GM21367 (cell line): ENCODE measurements around the gene MRRF.
"Not testable (repeated sequence)": the region's sequence is repeated elsewhere in the genome, so short reads cannot be mapped to it uniquely, and the experiment has no call there.

Experiments
- ATAC-seq: cut with Tn5 transposase; IDR thresholded peaks from one replicate; pipeline ENCODE4 v1.9.1; 2021; ENCODE audit not compliant: unreplicated experiment

The MRRF gene

DNA sequence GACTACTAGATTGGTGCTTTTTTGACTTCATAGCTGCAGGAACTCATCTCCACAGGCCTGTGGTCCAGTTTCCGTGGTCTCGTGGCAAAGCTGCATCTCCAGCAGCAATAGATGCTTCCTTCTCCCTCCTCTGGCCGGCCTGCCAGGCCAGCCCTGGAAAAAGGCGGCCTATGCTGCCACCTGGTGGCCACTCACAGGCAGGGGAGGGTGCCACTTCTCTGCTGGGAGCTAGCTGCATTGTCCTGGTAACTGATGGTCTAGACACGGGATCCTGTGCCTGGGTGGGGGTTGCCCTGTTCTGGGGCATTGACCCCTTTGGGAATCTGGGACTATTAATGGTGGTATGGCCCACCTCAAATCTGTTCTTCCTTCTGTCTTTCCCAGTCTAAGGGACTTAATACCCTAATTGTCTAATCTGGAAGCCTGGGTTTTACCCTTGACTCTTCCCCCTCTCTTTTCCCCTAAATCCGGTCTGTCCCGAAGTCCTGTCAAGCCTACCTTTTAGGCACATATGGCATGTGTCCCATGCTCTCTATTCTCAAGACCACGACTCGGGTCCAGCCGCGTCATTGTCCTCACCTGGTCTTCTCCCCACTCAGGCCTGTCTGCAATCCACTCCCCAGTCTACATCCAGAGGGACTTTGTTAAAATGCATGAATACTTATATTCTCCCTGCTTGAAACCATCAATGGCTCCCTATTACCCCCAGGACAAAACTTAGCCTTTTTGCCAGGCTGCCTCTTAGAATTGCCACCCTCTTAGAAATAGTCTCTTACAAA is 86.1 kb downstream of the MRRF start:
- peak; percentile 82 for ATAC-seq

GRCh38 chr9:122354536-122355199 is 90.0 kb downstream of the MRRF start:
- no peak for ATAC-seq

DNA sequence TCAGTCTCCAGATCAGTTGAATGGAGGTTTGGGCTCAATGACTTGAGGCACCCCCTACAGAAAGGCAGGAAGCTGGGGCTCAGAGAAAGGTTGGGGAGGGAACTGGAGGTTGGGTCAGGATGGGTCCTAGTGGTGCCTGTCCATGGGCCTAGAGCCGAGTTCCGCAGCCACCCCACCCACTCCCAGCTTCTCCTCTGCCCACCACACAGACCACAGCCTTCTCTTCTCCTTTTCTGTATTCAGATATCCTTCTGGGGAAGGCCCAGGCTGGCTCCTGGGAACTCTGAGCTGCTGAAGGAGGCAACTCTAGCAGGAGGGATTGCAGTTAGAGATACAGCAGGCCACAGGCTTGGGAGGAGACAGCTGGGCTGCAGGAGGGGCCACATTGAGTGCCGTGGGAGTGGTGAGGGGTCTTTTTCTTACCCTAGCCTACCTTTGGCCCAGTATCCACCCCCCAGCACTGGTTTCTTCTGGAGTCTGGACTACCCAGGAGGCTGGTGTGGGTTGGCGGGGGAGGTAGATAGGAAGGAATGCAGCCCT is 90.7 kb downstream of the MRRF start:
- ATAC-seq: no peak

- ATAC-seq: no peak
Measured at GRCh38 chr9:122356627-122357026, 91.9 kb downstream of the MRRF start.

DNA sequence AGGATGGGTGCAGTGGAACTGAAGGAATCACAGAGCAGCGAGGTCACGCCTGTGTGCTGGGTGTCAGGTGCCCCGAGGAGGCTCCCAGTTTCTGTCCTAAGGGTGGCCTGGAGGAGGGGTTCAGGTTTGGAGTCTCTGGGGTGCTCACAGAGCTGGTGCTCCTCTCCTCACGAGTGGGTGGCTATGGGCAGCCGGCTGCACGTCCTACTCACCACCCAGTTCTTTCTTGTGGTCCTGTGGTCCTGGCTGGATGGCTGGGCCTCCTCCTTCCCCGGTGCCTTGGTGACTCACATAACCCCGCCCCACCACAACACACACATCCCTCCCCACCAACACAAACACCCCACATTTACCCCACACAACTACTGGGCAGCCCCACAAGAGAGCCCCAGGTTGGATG is 96.2 kb downstream of the MRRF start:
- no peak for ATAC-seq

DNA sequence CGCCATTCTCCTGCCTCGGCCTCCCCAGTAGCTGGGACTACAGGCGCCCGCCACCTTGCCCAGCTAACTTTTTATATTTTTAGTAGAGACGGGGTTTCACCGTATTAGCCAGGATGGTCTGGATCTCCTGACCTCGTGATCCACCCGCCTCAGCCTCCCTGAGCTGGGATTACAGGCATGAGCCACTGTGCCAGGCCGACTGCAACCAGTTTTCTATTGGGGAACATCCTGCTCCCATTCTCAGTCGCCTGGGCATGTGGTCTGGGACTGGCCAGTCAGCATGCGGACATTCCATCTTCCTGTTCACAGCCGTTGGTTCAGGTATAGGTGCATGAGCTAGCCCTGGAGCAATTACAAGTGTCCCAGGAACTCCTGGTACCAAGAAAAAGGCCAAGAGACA is 98.4 kb downstream of the MRRF start:
- not testable (repeated sequence) for ATAC-seq

DNA sequence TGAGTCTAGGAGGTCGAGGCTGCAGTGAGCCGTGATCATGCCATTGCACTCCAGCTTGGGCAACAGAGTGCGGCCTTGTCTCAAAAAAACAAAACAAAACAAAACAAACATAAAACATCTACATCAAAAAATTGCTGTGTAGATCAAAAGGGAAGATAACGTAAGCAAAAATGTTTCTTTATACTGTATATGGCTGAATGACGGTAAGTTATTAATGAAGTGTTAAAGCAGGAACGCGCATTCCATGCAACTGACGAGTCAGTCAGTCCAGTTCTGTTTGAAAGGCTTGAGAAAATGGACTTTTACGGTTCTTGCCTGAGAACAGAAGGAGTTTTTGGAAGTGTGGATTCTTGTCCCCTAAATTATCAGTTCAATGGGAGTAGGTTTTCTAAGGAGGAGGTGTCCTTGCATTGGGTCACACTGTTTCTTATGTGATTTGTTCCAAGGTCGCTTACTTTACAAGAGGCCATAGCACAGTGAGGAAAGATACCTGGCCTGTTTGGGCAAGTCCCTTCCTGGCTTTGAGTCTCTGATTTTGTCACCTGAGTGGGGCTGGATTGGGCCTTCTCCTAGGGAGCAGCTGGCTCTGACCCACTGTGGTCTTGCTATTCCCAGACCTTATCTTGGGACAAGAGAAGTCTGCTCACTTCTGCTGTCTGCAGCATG is 99.6 kb downstream of the MRRF start:
- no peak for ATAC-seq

DNA sequence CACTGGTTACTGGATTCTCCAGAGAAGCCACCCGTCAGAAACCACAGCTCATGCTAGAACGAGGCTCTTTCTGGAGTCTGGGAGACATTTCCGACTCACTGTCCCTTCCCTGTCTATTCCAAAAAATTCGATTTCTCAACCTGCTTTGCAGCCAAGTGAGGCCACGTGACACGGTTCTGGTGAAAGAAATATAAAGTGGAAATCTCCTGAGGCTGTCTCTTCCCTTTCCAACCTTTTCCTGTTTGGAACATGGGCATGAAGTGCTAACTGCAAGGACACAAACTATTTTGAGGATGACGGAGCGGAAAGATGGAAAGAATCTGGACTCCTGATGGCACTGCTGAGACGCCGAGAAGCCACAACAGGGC is 100.1 kb downstream of the MRRF start:
- ATAC-seq: no peak

DNA sequence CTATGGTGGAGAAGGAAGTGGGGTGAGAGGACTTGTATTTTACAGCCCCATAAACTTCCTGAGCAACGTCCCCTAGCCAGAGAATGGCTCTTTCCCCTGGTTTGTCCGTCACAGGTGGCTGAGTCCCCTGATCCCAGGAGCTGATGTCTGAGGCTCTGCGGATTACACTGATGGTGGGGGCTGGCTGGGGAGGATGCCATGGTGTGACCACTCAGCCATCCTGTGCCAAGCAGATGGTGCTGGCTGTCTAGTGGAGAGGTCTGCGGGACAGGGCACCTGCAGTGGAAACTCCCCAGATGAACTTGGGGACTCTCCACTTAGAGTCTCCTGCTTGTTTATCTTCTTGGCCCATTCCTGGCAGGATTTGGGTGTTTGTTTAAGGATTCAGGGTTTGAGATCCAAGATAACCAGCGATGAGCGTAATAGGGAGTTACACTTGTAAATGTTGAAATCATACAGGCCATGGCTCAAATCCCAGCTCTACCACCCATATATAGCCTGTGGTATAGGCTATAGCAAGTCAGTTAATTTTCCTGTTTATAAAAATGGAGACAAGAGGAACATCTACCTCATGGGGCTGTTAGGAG is 101.5 kb downstream of the MRRF start:
- ATAC-seq: no peak

- ATAC-seq: no peak
Measured at GRCh38 chr9:122367065-122367464, 102.4 kb downstream of the MRRF start.

DNA sequence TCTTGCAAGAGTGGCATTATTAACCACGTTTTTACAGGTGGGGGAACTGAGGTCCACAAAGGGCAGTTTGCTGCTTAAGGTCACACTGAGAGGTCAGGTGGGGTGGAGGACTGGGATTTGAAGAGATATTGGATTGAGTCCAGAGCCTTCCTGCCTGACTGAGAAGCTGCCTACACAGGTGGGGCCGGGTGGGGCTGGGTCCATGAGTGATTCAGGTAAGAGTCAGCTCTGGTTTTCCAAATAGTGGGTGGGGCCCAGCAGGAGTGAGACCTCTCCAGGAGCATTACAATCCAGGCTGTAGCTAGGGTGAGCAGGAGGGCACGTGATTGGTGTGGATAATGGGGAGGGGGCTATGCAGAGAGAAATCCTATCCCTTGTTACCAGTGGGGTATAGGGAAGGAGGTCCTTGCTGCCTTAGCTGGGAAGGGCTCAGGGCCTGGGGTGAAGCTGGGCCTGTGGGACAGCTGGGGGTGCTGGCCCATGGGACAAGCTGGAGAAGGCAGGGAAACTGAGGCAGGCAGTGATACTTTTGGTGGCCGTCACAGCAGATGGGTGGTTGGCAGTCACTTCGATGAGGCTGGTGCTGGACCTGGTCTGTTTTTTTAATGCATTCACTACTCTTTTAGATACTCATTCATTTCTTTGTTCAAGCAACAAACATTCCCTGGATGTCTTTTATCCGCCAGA is 103.2 kb downstream of the MRRF start:
- ATAC-seq: no peak

- no peak for ATAC-seq
Measured at GRCh38 chr9:122368642-122369041, 104.0 kb downstream of the MRRF start.

DNA sequence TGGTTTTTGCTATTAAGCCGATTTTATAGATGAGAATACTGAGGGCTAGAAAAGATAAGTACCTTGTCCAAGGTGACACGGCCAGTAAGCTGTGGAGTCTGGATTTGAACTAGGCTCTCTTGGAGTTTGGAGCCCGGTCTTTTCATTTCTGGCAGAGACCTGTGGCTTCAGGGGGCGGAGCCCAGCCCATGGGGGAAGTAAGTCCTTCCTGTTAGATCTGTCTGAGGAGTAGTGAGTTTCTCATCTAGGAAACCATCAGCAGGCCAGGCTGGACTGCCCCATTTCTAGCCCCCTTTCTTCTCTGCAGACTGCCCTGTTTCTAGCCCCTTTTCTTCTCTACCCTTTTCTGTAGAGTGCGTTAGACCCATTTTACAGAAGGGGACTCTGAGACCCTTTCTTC is 105.6 kb downstream of the MRRF start:
- peak; percentile 39 for ATAC-seq

- peak; percentile 36 for ATAC-seq
Measured at GRCh38 chr9:122370869-122371755, 106.4 kb downstream of the MRRF start, which contains the start of gene PTGS1. TSS of gene PTGS1 (plus strand) at chr9:122371024. CDS start at chr9:122371085, 61 bp downstream.

- no peak for ATAC-seq
Measured at GRCh38 chr9:122371846-122372245, 107.2 kb downstream of the MRRF start.

GRCh38 chr9:122372856-122373845 is 108.5 kb downstream of the MRRF start:
- no peak for ATAC-seq

DNA sequence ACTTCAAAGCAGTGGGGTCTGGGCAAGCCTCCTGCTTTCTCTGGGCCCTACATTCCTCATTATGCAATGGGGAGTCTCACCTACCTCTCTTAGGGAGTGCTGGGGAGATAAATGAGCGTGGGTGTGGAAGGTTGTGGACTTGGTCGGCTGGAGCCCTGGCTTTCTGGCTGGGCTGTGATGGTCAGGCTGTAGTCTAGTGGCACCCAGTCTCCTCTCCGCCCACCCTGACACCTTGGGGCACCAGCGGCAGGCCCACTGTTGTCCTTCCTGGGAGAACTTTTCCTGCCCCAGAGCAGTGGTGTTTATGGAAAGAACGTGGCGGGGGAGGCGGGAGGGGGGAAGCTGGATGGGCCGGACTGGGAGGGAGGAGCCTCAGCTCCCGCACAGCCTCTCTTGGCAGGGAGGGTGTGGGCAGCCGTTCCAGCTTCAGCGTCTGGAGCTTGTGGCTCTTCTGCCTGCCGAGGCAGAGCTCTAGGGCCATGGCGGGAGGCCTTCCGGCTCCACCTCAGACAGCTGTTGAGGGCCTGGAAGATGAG is 110.3 kb downstream of the MRRF start:
- no peak for ATAC-seq

DNA sequence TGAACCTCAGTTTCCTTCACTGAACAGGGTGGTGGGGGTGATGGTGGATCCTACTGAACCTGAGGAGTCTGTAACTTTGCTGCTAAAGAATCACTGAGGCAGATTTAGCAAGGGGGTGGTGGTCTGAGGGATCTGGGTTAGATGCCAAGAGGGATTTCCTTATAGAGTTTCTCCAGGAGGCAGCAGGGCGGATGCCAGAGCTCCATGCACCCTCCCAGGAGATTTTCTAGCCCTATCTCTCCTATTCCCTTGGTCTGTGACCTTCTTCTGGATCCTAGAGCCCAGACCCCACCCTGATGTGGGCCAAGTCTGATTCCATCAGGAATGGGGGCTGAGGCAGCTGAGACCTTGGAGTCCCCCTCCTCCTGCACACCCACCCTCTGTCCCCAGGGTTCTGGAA is 112.1 kb downstream of the MRRF start:
- no peak for ATAC-seq
